PC-9 (cell line): ENCODE data around the gene GPD1L. TPM values are rescaled to one million over a fixed set of nuclear protein-coding genes. Genes with fewer than 3 reads are reported as not detected.
"Not testable (repeated sequence)": the region's sequence is repeated elsewhere in the genome, so short reads cannot be mapped to it uniquely, and the experiment has no call there.

ENCODE experiments used
- Bru-seq: library from RNA; stranded (reverse); fragments of 400-500 nt; gene quantifications from one replicate; lab custom pipeline; 2021; lab: Mats Ljungman, UMichigan
- BruChase-seq, 2 experiments: library from RNA; stranded (reverse); fragments of 400-500 nt; gene quantifications; one replicate each; lab custom pipeline; 2021; lab: Mats Ljungman, UMichigan
- BruUV-seq: library from RNA; stranded (reverse); fragments of 400-500 nt; replicated peaks from 2 replicates; lab custom pipeline; 2021; lab: Mats Ljungman, UMichigan
- CTCF ChIA-PET: fragments of 300-600 bp; sonication (Branson Sonifier 250); formaldehyde crosslinking; loops from one replicate; lab custom pipeline; 2022; ENCODE audit warnings: antibody characterized with exemption; lab: Charles Lee
- POLR2A ChIA-PET: fragments of 300-600 bp; sonication (Branson Sonifier 250); formaldehyde crosslinking; loops from one replicate; lab custom pipeline; 2022; ENCODE audit warnings: antibody characterized with exemption; ENCODE audit not compliant: unreplicated experiment; lab: Charles Lee
- DNase-seq, 2 experiments: peaks; one replicate each; pipeline versions ENCODE4 v3.0.0 to v3.0.0-alpha.2; 2015 to 2022; ENCODE audit warnings: mixed read lengths in 1 of 2
- H2AFZ ChIP-seq: fragments of 200-600 bp; sonication (generic); 2 replicates; pipeline ENCODE4 v1.8.1; 2017; ENCODE audit warnings: antibody characterized with exemption
- H3F3A ChIP-seq: fragments of 200-600 bp; sonication (generic); 2 replicates; pipeline ENCODE4 v1.8.1; 2017; ENCODE audit warnings: antibody characterized with exemption, mild to moderate bottlenecking, low read depth; ENCODE audit not compliant: insufficient read depth
- H3K27ac ChIP-seq: fragments of 200-600 bp; sonication (generic); 2 replicates; pipeline ENCODE4 v1.6.1; 2016; ENCODE audit warnings: mixed run types
- H3K27me3 ChIP-seq: fragments of 200-600 bp; sonication (generic); 2 replicates; pipeline ENCODE4 v1.6.1; 2016; ENCODE audit warnings: low read depth, mixed run types; ENCODE audit not compliant: insufficient read depth
- H3K36me3 ChIP-seq: fragments of 200-600 bp; sonication (generic); 2 replicates; pipeline ENCODE4 v1.6.1; 2016; ENCODE audit warnings: low read depth, mixed run types
- H3K4me1 ChIP-seq: fragments of 200-600 bp; sonication (generic); replicated peaks from 2 replicates; pipeline ENCODE4 v1.6.1; 2016; ENCODE audit warnings: mixed run types; ENCODE audit not compliant: insufficient read depth
- H3K4me2 ChIP-seq: fragments of 200-600 bp; sonication (generic); 2 replicates; pipeline ENCODE4 v1.6.1; 2017; ENCODE audit warnings: mixed run types
- H3K4me3 ChIP-seq: fragments of 200-600 bp; sonication (generic); 2 replicates; pipeline ENCODE4 v1.6.1; 2016; ENCODE audit warnings: mixed run types
- H3K79me2 ChIP-seq: fragments of 200-600 bp; sonication (generic); 2 replicates; pipeline ENCODE4 v1.6.1; 2017; ENCODE audit warnings: low read depth, mixed run types
- H3K9me2 ChIP-seq: fragments of 200-600 bp; sonication (generic); 2 replicates; pipeline ENCODE4 v1.8.1; 2017; ENCODE audit warnings: mild to moderate bottlenecking; ENCODE audit not compliant: insufficient read depth
- H3K9me3 ChIP-seq: fragments of 200-600 bp; sonication (generic); 2 replicates; pipeline ENCODE4 v1.8.1; 2016; ENCODE audit warnings: low read depth; ENCODE audit not compliant: insufficient read depth
- H4K20me1 ChIP-seq: fragments of 200-600 bp; sonication (generic); 2 replicates; pipeline ENCODE4 v1.8.1; 2017; ENCODE audit not compliant: insufficient read depth
- EZH2 ChIP-seq: fragments of 200-600 bp; sonication (generic); IDR thresholded peaks from 2 replicates; pipeline ENCODE4 v1.8.0; 2017; ENCODE audit warnings: antibody characterized with exemption, low read depth
- intact Hi-C: fragments of 100-400 bp; cut with micrococcal nuclease; formaldehyde crosslinking; loops from one replicate; pipeline ENCODE4 v1.10.0; 2022; ENCODE audit not compliant: unreplicated experiment
- long read RNA-seq: library from polyadenylated mRNA; stranded (forward); transcript quantifications from one replicate; pipeline ENCODE4 v2.0.0, GENCODE V29; 2022
- total RNA-seq: library from RNA; stranded (reverse); gene quantifications from 2 replicates; pipeline ENCODE4 v1.2.3, GENCODE V29; 2021
- TF ChIP-seq, protein P1 (sequence below): fragments of 200-600 bp; sonication (generic); conservative IDR thresholded peaks from 2 replicates; pipeline ENCODE4 v1.6.1; 2017; ENCODE audit warnings: mixed run types, antibody characterized with exemption, mild to moderate bottlenecking, moderate library complexity

Gene GPD1L
- total RNA-seq (10.3 and 11.2 TPM in 2 replicates), Bru-seq, nascent RNA (percentile 41 among the genes with signal in this experiment), BruChase-seq, experiment 1, labeled RNA remaining after a 2-hour chase (percentile 46 among the genes with signal in this experiment), BruChase-seq, experiment 2, labeled RNA remaining after a 6-hour chase (percentile 46 among the genes with signal in this experiment)
- long read RNA-seq, full-length matches to known transcripts, result 1 of 1 reads
- long read RNA-seq, partial matches to known transcripts, result 0 of 1 reads
- long read RNA-seq, other reads (novel, unspliced or antisense), result 0 of 1 reads

DNA sequence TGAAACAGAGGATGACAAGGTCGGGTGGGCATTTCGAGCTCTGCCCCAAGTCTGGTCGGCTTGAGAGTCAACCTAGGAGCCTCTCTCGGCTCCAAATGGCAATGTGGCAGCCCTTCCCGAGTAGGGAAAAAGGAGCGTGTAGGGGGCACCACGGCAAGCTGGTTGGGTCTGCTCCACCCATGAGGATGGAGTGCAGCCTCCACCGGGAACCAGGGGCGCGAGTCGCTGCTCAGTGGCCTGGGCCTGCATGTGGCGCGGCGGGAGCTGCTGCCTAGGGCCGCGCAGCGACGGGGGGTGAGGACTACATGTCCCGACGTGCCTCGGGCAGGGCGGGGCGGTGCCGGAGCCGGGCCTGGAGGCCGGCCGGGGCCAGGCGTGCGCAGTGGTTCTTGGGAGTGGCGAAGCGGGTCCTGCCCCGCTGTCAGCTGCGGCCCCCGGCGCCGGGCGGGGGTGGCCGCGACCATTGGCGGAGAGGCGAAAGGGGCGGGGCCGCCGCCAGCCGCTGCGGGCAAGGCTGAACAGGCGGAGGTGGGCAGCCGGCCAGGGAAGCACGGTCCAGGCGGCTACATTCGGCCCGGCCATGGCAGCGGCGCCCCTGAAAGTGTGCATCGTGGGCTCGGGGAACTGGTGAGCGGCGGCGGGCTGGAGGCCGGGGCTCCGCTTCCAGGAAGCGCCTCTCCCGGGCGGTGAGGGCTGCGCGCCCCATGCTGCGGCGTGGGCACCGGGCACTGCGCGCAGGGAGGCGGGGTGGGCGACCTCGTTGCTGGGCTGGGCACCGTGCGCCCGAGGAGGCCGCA, at the start of gene GPD1L:
Gene GPD1L, plus strand, starts transcription at position 489 of the 797 bp plus-strand sequence. Its CDS starts 92 bp downstream, at position 581.
- Histone ChIP-seq H4K20me1 (no peaks in the 10 kb centered on the region), H3K27ac (peak within 1 kb of the TSS; percentile 61), H3K36me3 (no peaks in the 10 kb centered on the region), H3K4me1 (peaks cover 41% of the 10 kb centered on the region), H2AFZ (peak within 1 kb of the TSS; percentile 75), H3K4me2 (peak within 1 kb of the TSS; percentile 92), H3K79me2 (peaks cover 31% of the 10 kb centered on the region), H3F3A (peaks cover 26% of the 10 kb centered on the region; the same call in 1 of the 2 replicates), H3K27me3 (no peaks in the 10 kb centered on the region), H3K9me3 (no peaks in the 10 kb centered on the region), H3K9me2 (no peaks in the 10 kb centered on the region), H3K4me3 (peak within 1 kb of the TSS; percentile 63)
- BruUV-seq, result no TSS peak
- intact Hi-C loops, result loop anchor here (2.0 kb wide), 1 partner anchor 62 kb away; no protein-coding TSS in a partner anchor
- POLR2A ChIA-PET, result no interaction called here
- CTCF ChIA-PET, result no interaction called here
- TF ChIP-seq, protein P1, sequence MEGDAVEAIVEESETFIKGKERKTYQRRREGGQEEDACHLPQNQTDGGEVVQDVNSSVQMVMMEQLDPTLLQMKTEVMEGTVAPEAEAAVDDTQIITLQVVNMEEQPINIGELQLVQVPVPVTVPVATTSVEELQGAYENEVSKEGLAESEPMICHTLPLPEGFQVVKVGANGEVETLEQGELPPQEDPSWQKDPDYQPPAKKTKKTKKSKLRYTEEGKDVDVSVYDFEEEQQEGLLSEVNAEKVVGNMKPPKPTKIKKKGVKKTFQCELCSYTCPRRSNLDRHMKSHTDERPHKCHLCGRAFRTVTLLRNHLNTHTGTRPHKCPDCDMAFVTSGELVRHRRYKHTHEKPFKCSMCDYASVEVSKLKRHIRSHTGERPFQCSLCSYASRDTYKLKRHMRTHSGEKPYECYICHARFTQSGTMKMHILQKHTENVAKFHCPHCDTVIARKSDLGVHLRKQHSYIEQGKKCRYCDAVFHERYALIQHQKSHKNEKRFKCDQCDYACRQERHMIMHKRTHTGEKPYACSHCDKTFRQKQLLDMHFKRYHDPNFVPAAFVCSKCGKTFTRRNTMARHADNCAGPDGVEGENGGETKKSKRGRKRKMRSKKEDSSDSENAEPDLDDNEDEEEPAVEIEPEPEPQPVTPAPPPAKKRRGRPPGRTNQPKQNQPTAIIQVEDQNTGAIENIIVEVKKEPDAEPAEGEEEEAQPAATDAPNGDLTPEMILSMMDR, result no peak
- TF ChIP-seq EZH2, result no peak
- peak; percentile 73 to 95 for DNase-seq

DNA sequence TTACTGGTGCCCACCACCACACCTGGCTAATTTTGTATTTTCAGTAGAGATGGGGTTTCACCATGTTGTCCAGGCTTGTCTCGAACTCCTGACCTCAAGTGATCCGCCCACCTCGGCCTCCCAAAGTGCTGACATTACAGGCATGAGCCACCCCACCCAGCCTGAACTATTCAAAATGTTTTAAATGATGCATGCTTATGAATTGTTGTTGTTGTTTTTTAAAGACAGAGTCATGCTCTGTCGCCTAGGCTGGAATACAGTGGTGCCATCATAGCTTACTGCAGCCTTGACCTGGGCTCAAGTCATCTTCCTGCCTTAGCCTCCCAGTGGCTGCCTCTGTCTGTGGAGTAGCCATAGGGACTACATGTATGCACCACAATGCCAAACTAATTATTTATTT, 48.0 kb upstream of the GPD1L start:
- POLR2A ChIA-PET, H3K9me3 ChIP-seq, H3K27me3 ChIP-seq, H4K20me1 ChIP-seq, H3K4me1 ChIP-seq, BruUV-seq, H3K79me2 ChIP-seq, H3K4me2 ChIP-seq, H3K4me3 ChIP-seq, H3K27ac ChIP-seq, H3K9me2 ChIP-seq, DNase-seq, H3K36me3 ChIP-seq, H2AFZ ChIP-seq, intact Hi-C loops, H3F3A ChIP-seq, CTCF ChIA-PET: not testable (repeated sequence)

DNA sequence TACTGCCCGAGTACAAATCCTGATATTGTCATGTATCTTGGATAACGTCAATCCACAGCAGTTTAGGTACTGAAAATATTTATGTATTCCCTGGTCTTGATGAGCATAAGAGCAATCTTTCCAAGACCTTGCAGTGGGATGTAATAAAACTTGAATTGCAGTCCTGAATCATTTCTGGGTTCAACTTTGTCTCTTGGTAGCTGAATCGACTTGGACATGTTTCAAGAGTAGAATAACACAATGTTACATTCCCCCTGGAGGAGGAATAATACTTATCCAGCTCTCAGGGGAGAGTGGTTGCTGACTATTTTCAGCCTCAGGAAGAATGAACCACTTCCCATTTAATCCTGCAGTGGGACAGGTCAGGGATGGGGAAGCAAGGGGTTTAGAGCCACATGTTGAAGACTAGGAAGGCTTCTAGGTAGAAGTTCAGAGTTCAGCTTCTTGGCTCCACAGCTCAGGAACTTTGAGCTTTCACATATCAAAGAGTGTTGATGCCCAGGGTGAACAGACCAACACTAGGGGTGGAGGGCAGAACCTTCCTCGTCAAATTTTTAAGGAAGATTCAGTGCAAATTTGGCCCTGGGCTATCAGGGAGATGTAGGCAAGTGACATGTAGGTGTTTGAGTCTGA, 43.4 kb upstream of the GPD1L start:
- no peak overlapping the region for H3K4me2 ChIP-seq
- DNase-seq, result no peak
- ChIA-PET CTCF (interaction anchor here (0.6 kb wide), 1 partner anchor 81 kb away, joined by 3 read pairs; no protein-coding TSS in a partner anchor), POLR2A (no interaction called here)
- H3K79me2 ChIP-seq, result no peaks in the 10 kb centered on the region
- no peaks in the 10 kb centered on the region for H3K27me3 ChIP-seq
- no TSS peak for BruUV-seq
- no peak overlapping the region for H3K4me3 ChIP-seq
- TF ChIP-seq, protein P1, result no peak
- TF ChIP-seq EZH2, result no peak
- no peaks in the 10 kb centered on the region for H4K20me1 ChIP-seq
- H3K9me2 ChIP-seq, result no peaks in the 10 kb centered on the region
- H2AFZ ChIP-seq, result no peak overlapping the region
- H3K4me1 ChIP-seq, result no peaks in the 10 kb centered on the region
- no peaks in the 10 kb centered on the region for H3K9me3 ChIP-seq
- H3K27ac ChIP-seq, result no peak overlapping the region
- intact Hi-C loops, result no loop called here
- no peaks in the 10 kb centered on the region for H3F3A ChIP-seq
- no peaks in the 10 kb centered on the region for H3K36me3 ChIP-seq
